ENCODE data around the gene PAX3. TPM values are rescaled to one million over a fixed set of nuclear protein-coding genes. Genes with fewer than 3 reads are reported as not detected.

PAX3 gene
- total and polyA plus RNA-seq, 9 of the 15 experiments (the other 6 are each of a cell fraction or from before 2014, with no cell fraction given) = not detected

DNA sequence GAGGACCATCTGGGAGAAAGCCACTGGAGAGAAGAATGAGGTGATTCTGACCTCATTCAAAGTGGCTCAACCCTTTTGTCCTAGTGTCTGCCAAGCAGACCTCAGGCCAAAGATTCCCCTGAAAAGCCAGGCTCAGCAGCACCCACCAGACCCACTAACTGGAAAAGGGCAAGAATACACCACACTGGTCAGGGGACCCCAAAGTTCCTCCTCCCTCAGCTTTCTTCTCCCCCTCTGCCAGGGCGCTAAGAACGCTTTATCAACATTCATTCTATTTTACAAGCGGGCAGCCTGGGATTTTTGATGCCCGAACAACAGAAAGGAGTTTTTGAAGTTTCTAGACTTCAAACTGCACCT is 7.3 kb downstream of the PAX3 start:
- TF ChIP-seq ZNF707 (CRISPR knock-in tag; conservative IDR thresholded peaks at IDR 0.05) = no peak
- no peak for TF ChIP-seq ZNF384 (IDR thresholded peaks at IDR 0.05; ENCODE audit: low read depth, low read length)
- TF ChIP-seq ZC3H4 (CRISPR knock-in tag; IDR thresholded peaks at IDR 0.05; ENCODE audit: borderline replicate concordance) = no peak
- no peak for TF ChIP-seq SRSF7 (optimal IDR thresholded peaks at IDR 0.05; ENCODE audit: low read depth, low read length)
- TF ChIP-seq SFPQ (IDR thresholded peaks at IDR 0.05; ENCODE audit: low read depth, low read length) = no peak
- in situ Hi-C loops (cut with MboI) = no loop called here
- H3K4me2 ChIP-seq (ENCODE audit: insufficient read depth, low read length) = no peak overlapping the region
- intact Hi-C loops (cut with micrococcal nuclease) = no loop called here
- no peak overlapping the region for H3K9ac ChIP-seq (ENCODE audit: insufficient read depth in 1 of 2, low read depth in 2 of 2, low read length in 2 of 2)
- no peaks in the 10 kb centered on the region for H4K20me1 ChIP-seq (replicated peaks; ENCODE audit: control insufficient read depth, insufficient read depth, low read length)
- H3K27me3 ChIP-seq (ENCODE audit: control insufficient read depth in 2 of 2, insufficient read depth in 2 of 2, low read length in 2 of 2) = peaks cover 0 to 21% of the 10 kb centered on the region in 2 experiments; a peak in 2 of 5 replicates
- H3K27ac ChIP-seq (ENCODE audit: extremely low read depth, low read depth, low read length) = no peak overlapping the region
- H3K36me3 ChIP-seq (ENCODE audit: control insufficient read depth, insufficient read depth, low read length) = no peaks in the 10 kb centered on the region
- 0% methylated on average over 4 of the region's 4 CpGs for WGBS (ENCODE audit: insufficient coverage, low coverage, missing lambda C conversion rate)
- ATAC-seq (no peak), DNase-seq (ENCODE audit: extremely low read depth in 1 of 4, low spot score in 3 of 4) (no peak), FAIRE-seq (no peak)
- H3K4me3 ChIP-seq = no peak overlapping the region
- no peaks in the 10 kb centered on the region for H3K4me1 ChIP-seq (replicated peaks in 1 of 2; ENCODE audit: control insufficient read depth in 2 of 2, insufficient read depth in 2 of 2, low read length in 2 of 2)
- CTCF ChIA-PET (ENCODE audit: low intra/inter-chr PET ratio) = no interaction called here
- H3K9me1 ChIP-seq (ENCODE audit: control insufficient read depth, insufficient read depth, low read length) = no peaks in the 10 kb centered on the region
- no TSS peak for BruUV-seq (replicated peaks)
- POLR2A ChIA-PET = no interaction called here
- no peak overlapping the region for H2AFZ ChIP-seq (ENCODE audit: low read depth, low read length)
- no peaks in the 10 kb centered on the region for H3K9me3 ChIP-seq (replicated peaks; ENCODE audit: control insufficient read depth, insufficient read depth, low read depth, low read length)
- H3K79me2 ChIP-seq (ENCODE audit: control insufficient read depth, insufficient read depth, low read length) = no peaks in the 10 kb centered on the region
